DND-41 (cell line): ENCODE data around the gene NPIPB8.
"Not testable (repeated sequence)": the region's sequence is repeated elsewhere in the genome, so short reads cannot be mapped to it uniquely, and the experiment has no call there.

Experiments used
- CTCF ChIP-seq: IDR thresholded peaks from 2 replicates; pipeline ENCODE4 v1.5.1; 2012; ENCODE audit warnings: borderline replicate concordance, low read length, moderate library complexity, mild to moderate bottlenecking; ENCODE audit not compliant: poor library complexity, severe bottlenecking; ENCODE audit errors: extremely low read depth
- EZH2 ChIP-seq: IDR thresholded peaks from 3 replicates; pipeline ENCODE4 v1.6.1; 2012; ENCODE audit warnings: borderline replicate concordance, low read depth, mild to moderate bottlenecking, moderate library complexity, low read length, inconsistent platforms; ENCODE audit not compliant: severe bottlenecking

GRCh38 chr16:28613912-28614311, 24.0 kb upstream of the NPIPB8 start:
- not testable (repeated sequence) for TF ChIP-seq CTCF, EZH2
